Endothelial cell of umbilical vein (primary cell): ENCODE measurements around the gene OOSP4A.

ENCODE experiments used
- EZH2 ChIP-seq: IDR thresholded peaks from 2 replicates; pipeline ENCODE4 v1.6.1; 2012; ENCODE audit warnings: borderline replicate concordance, low read depth, mild to moderate bottlenecking, moderate library complexity, low read length, inconsistent platforms; ENCODE audit not compliant: severe bottlenecking
- FOS ChIP-seq: IDR thresholded peaks from 2 replicates; pipeline ENCODE4 v1.6.1; 2011; ENCODE audit warnings: mild to moderate bottlenecking, low read length, moderate library complexity, borderline replicate concordance; ENCODE audit not compliant: insufficient read depth
- GATA2 ChIP-seq: IDR thresholded peaks from 2 replicates; pipeline ENCODE4 v1.7.0; 2011; ENCODE audit warnings: low read depth, mild to moderate bottlenecking, moderate library complexity, mixed read lengths, low read length; ENCODE audit not compliant: insufficient read length, insufficient read depth
- JUN ChIP-seq: IDR thresholded peaks from 2 replicates; pipeline ENCODE4 v1.6.1; 2011; ENCODE audit warnings: borderline replicate concordance, low read depth; ENCODE audit not compliant: insufficient read length, insufficient read depth
- MYC ChIP-seq: IDR thresholded peaks from one replicate; pipeline ENCODE4 v1.6.1; 2011; ENCODE audit warnings: mild to moderate bottlenecking, low read depth, low read length
- POLR2A ChIP-seq: IDR thresholded peaks from 2 replicates; pipeline ENCODE4 v1.6.1; 2012; ENCODE audit warnings: low read depth, mild to moderate bottlenecking, control low read depth, low read length
- POLR2AphosphoS5 ChIP-seq: IDR thresholded peaks from 2 replicates; pipeline ENCODE4 v1.6.1; 2012; ENCODE audit warnings: low read depth, mild to moderate bottlenecking, control low read depth, low read length, moderate library complexity; ENCODE audit not compliant: insufficient read depth
- TF ChIP-seq, protein P1 (sequence below), 2 donors: IDR thresholded peaks; 1 replicate in 1 of 2; 2 replicates in 1 of 2; pipeline ENCODE4 v1.5.1; 2011; ENCODE audit warnings: low read length in 2 of 2, mild to moderate bottlenecking in 2 of 2, moderate library complexity in 2 of 2, control low read depth in 1 of 2, inconsistent platforms in 1 of 2, low read depth in 1 of 2; ENCODE audit not compliant: insufficient read depth in 1 of 2; ENCODE audit errors: extremely low read depth in 1 of 2
- TF ChIP-seq, protein P2 (sequence below): IDR thresholded peaks from 2 replicates; pipeline ENCODE4 v1.6.1; 2011; ENCODE audit not compliant: insufficient read depth, insufficient read length

DNA sequence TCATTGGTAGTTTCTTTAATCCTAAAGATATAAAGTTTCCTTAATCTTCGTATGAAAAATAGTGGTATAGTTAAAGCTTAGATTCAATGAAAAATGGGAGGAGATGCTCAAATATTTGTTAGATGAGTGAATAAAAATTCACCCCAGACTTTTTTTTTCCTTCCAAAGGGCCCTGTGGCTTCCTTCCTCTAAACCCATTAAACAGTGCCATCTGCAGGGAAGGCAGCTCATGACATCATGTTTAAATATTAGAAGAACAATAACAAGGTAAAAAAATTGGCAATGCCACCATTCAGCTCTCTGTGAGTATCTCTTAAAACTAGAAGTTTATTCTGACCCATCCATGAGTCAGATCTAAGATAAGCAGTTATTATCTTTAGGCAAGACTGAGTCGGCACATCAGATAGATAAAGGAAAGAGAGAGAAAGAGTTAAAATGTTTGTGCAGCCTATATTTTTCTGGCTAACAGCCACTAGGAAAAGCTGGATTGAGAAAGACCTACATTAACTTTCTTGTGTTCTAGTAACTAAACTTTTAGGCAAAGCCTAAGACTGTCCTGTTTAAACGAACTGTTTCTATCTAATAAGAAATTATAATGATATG, 44.7 kb upstream of the OOSP4A start:
- TF ChIP-seq EZH2 = no peak
- TF ChIP-seq, protein P1, sequence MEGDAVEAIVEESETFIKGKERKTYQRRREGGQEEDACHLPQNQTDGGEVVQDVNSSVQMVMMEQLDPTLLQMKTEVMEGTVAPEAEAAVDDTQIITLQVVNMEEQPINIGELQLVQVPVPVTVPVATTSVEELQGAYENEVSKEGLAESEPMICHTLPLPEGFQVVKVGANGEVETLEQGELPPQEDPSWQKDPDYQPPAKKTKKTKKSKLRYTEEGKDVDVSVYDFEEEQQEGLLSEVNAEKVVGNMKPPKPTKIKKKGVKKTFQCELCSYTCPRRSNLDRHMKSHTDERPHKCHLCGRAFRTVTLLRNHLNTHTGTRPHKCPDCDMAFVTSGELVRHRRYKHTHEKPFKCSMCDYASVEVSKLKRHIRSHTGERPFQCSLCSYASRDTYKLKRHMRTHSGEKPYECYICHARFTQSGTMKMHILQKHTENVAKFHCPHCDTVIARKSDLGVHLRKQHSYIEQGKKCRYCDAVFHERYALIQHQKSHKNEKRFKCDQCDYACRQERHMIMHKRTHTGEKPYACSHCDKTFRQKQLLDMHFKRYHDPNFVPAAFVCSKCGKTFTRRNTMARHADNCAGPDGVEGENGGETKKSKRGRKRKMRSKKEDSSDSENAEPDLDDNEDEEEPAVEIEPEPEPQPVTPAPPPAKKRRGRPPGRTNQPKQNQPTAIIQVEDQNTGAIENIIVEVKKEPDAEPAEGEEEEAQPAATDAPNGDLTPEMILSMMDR (IDR thresholded peaks at IDR 0.05; ENCODE audit: extremely low read depth in 1 of 2, insufficient read depth in 1 of 2, low read depth in 1 of 2, low read length in 2 of 2) = peak; percentile 38 to 39
- TF ChIP-seq JUN = no peak
- no peak for TF ChIP-seq POLR2A
- no peak for TF ChIP-seq FOS
- no peak for TF ChIP-seq MYC
- TF ChIP-seq, protein P2, sequence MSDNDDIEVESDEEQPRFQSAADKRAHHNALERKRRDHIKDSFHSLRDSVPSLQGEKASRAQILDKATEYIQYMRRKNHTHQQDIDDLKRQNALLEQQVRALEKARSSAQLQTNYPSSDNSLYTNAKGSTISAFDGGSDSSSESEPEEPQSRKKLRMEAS = no peak
- TF ChIP-seq POLR2AphosphoS5 = no peak
- no peak for TF ChIP-seq GATA2
